DMS 273 (cell line): ENCODE results near the gene MAD1L1.
"Not testable (repeated sequence)": the region's sequence is repeated elsewhere in the genome, so short reads cannot be mapped to it uniquely, and the experiment has no call there.

Source experiments
- DNase-seq: peaks from one replicate; lab custom pipeline; 2025; ENCODE audit not compliant: unreplicated experiment; lab: John Stamatoyannopoulos, UW

The MAD1L1 gene

DNA sequence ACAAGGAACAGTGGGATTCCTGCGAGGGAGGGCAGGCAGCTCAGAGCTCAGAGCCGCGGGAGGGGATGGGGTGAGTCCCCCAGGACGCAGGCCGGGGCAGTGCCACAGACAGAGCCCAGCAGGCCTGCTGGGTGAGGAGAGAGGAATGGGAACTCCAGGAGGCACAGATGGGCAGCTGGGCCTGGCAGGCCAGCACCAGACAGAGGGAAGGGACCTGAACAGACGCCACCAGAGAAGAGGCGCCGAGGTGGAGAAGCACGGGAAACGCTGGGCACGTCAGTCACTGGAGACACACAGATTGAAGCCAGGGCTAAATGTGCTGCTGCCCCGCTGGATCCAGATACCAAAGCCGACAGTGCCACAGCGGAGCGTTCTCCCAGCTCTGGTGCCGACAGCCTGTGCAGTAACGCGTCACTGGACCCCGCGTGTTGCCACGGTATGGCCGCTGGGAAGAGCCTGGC, 225.8 kb downstream of the MAD1L1 start:
- no peak for DNase-seq

DNA sequence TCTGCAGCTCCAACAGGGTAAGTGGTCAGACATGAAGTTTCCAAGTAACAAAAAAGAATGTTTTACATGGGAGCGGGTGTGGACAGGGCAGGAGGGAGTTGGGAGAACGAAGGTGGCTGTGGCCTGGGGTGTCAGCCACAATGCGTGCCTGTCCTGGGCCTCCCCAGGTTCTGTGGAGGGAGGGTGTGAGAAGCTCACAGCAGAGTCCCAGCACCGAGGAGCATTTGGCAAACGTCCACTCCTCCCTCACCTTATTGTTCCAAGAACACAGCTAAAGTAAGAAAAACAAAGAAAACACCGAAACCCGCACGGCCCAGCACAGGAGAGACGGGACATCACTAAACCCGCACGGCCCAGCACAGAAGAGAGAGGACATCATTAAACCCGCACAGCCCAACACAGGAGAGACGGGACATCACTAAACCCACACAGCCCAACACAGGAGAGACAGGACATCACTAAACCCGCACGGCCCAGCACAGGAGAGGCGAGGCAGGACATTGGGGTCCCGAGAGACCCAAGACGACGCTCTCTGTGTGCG, 226.4 kb downstream of the MAD1L1 start:
- no peak for DNase-seq

DNA sequence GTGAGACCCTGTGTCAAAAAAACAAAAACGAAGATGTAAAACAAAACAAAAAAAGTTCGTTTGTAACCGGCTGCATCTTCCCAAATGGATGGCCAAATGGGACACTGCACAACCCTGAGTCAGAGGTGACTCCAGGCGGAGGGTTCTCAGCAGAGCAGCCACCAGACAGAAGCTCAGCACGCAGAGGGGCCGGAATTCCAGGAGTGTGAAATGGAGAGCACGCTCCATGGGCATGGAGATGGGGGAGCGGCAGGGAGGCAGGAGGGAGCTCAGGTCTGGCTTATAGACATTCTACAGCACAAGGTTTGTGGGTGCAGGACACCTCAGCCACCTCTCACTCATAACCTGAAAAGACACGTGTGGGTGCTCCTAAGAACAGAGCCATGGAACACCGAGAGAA, 227.0 kb downstream of the MAD1L1 start:
- DNase-seq = no peak

DNA sequence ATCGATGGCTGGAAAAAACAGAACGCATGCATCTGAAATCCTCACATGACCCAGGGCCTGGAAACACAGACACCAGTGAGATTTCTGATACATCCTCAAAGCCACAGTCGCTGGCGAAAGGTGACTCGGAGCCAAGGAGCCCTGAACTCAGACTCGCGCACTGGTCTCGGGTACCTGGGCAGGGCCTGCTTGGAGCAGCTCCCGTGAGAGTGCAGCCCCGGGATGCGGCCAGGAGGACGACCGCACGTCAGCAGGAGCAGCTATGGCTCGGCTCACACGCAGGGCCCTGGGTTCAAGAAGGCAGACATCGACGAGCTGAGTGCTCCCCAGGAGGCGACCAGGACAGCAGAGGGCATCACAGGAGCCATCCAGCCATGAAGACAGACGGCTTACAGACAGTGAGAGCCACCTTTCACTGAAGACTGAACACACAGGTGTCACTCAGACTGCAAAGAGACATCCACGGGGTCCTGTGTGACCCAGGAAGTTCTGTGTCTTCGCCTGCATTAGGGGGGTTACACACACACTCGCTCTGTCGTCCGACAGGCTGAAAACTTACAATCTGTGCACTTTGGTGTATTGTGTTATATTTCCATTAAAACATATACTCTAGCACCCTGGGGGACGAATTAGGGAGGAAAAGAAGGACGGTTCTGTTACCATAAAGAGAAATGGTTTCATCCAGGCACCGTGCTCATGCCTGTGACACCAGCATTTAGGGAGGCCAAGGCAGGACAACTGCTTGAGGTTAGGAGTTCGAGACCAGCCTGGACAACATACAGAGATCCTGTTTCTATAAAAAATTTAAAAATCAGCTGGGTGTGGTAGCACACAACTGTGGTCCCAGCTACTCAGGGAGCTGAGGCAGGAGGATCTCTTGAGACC, 227.7 kb downstream of the MAD1L1 start:
- no peak for DNase-seq

DNA sequence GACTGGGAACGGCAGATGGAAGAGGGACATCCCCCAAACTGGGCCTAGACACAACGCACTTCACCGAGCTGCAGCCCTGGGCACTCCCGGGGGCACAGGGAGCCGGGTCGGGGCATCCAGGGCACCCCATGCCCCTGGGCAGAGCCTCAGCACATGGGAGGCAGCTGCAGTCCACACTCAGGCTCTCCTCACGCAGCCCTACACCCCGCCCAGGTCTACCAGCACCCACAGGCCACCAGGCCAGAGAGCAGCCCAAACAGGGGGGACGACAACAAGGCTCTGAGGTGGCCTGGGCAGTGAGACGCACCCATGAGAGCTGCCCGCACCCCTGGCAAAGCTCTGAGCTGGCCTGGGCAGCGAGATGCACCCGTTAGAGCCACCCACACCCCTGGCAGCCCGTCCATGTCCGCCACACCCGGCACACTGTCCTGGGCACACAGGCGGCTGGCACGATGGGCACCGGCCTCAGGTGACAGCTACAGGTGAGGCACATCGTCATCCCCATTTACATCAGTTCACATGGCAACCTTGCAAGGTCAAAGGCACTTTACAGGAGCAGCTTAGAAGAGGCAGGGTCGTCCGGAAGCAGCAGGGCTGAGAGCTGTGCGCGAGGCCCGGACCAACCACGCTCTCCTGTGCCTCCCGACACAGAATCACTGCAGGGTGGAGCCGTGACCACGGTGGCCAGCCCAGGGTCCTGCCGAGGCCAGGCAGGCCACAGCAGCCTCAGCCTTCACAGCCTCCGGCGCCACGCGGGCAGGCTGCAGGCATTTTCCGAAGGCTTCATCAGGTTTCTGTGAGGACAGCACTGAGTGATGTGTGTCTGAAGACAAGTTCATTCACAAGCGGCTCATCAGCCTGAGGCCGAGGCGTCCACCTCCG, 228.6 kb downstream of the MAD1L1 start:
- no peak for DNase-seq

DNA sequence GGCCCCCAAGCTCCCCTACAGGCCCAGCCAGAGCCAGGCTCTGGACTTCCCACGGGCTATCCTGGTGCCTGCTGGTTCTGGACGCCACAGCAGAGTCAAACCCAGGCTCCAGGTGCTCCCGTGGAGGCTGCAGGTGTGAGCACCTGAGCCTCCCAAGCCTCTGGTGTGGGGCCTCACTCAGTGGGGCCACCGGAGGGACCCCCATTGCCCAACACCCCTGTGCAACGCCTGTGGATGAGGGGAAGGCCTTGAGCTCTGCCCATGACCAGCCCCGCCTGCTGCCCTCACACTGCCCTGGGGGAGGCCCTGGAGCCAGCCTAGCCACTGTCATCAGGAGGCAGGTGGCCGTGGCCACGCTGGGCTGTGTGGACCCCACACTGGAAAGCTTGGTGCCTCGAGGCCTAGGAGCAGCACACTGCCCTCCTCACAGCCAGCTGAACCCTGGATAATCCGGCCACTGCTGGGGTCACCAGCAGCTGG, 229.3 kb downstream of the MAD1L1 start:
- no peak for DNase-seq

DNA sequence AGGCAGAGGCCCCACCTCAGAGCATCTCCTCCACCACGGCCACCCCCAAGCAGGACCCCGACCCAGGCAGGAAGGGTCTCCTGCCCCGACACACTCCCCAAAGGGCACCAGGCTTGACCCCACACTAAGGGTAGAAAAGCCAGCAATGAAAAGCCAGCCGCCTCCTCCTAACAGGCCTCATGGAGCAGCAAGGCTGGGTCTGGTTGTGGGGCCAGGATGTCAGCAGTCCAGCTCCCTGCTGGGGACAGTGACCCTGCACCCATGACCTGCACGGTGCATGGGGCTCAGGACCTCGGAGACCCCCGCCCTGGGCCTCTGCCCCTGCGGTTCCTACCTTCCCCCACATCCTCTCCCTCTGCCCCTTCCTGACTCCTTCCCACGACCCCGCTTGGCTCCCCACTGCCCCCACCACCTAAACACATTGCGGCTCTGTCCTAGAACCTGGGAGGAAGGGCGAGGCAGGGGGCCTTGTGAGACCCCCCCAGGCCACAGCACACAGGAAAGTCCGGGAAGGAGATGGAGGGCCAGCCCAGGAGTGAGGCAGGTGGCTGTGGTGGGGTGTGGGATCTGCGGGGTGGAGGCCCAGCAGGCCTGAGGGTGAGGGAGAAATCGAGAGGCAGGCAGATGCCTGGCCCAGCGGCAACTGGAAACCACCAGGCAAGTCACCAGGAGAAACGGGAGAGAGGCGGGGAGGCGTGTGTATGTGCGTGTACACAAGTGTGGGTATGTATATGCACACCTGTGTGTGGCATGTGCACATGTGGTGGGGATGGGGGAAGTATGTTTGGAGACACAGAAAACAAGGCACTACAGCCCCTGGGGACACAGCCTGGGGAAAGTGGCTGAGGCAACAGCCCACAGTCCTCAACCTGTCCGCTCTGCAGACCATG, 229.9 kb downstream of the MAD1L1 start:
- DNase-seq = no peak

DNA sequence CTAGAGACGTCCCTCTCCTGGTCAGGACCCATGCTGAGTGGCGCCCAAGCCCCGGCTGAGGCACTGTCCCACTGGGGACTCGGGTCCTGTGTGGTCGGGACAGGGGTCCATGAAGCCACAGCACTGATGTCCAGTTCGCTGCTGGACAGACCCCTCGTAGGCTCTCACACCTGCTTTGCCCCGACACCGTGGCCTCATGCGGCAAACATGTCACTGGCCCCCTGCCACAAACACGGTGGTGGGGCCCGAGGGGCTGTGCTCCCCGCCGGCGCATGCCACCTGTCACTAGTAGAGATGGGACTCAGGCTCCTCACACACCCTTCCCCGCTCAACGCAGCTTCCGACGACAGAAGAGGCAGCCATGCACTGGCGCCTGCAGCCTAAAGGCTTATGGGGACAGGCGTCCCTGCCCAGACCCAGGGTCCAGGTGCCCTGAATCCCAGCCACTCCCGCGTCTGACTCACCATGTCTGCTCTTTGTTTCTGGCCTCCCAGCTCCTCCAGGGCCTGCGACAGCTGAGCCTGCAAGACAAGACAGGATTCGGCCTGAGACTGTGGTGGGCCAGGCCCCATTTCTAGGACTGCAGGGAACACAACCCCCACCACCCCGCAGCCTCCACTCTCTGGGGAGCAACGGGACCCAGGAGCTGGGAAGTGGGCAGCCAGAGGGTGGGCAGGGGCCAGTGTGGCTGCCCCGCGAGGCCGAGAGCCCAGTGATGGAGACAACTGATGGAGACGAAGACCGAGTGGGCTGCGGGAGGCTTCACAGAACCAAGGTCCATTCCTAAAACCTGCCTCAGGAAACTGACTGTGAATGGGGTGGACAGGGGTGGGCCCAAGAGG, 230.9 kb downstream of the MAD1L1 start:
- no peak for DNase-seq

DNA sequence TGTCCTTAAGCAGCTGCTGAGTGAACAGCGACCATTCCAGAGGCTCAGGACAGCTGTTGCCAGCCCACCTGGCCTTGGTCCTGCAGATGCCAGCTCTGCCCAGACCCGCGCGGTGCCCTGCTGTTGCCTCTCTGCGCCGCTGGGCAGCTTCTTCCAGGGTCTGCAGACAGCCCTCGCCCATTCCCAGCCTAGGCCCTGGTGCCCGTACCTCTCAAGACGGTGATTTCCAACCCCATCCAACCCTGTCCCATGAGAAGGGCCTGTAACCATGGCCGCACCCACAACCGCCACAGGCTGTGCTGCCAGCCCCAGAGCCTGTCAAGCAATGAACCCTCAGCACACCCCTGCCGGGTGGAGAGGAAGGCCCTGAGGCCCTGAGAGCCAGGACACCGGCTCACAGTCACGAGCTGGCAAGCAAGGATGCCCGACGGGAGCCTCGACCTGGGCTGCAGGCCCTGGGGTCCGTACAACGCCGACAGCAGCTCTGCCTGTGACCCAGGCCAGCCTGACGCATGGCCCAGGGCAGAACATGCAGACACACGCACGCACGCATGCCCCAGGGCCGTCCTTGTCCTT, 231.9 kb downstream of the MAD1L1 start:
- DNase-seq = no peak

DNA sequence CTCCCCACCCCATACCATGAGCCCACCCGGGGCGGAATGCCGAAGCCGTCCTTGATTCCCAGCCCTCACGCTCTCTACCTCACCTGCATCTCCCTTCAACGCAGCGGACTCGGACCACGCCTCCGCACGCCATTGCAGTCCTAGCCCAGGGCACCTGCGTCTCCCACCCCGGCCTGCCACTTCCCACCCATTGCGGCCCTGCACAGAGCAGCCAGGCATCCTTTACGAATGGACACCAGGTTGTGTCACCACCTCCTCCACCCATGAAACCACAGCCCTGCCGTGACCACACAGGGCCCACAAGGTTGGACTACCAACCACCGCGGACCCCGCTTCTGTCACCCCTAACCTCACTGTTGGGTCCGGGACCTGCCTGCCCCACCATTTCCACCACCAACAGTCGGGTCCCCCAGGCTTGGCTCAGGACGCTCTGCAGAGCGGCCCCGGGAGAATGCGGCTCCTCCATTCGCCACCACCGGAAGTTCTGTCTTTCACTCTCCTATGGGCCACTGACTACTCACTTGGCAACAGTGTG, 232.5 kb downstream of the MAD1L1 start:
- DNase-seq = no peak

DNA sequence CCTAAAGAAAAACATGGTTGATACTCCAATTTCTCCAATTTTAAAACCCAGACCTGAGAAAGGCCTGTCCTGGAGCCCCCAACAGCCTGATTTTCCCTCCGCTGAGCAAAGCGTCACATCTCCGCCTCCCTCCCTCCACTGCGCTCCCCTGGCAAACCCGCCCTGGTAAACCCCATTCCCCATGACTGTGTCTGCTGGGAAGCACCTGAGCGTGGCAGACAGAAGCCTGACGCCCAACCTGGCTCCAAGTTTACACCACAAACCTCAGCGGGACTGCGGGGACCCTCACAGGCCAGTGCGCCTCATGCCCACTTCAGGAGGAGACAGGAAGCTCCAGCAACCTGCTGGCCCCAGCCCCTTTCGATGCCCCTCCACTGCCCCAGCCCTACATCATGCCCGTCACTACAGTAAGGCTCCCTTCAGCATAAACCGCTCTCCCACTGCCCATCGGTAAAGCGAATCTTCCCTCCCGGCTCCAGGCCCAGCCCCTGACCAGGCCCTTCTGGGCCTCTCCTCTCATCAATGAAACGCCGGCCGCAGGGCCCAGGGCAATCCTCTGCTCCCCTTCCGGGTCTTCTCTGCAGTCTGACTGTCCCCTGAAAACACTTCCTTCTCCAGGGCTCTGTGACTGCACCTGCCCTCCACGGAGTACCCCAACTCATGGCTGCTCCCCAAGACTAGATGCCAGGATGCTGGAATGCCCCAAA, 233.3 kb downstream of the MAD1L1 start:
- DNase-seq = no peak

DNA sequence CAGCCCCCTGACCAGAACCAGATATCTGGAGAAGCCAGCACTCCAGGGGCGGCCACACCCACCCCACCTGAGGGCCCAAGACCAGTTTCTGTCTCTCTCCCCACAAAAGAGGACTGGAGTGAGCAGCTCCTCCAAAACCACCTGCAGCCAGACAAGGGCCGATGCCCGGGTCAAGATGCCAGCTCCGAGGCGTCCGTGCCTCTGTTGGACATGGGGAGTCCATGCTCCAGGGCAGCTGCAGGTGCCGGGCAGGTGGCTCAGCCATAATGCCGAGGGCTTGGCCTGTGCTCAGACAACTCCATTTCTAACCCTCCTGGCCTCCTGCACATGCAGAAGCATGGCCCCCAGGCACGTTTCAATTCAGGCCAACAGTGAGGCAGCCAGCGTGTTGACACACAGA, 234.6 kb downstream of the MAD1L1 start:
- no peak for DNase-seq

DNA sequence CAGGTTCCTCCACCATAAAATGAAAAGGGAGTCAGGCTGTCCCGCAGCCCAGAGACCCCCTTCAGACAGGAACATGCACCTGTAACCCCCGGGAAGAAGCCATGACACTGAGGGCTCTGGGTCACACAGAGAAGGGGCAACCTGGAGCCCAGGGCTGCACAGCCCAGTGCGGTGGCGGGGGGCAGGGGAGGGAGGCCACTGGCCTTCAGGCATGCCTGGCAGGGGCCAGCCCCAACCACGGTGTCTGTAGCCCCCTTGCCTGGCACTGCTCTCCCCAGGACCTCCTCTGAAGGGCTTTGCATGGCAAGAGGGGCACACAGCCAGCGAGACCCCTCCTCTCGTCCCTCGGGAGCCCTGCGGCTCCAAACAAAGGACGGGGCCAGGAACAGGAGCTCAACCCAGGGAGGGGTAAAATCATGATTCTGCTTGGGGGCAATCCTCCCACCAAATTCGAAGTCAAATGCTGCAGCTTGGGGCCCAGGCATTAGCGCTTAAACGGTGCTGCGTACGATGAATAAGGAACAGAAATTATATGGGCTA, 235.1 kb downstream of the MAD1L1 start:
- DNase-seq = no peak

DNA sequence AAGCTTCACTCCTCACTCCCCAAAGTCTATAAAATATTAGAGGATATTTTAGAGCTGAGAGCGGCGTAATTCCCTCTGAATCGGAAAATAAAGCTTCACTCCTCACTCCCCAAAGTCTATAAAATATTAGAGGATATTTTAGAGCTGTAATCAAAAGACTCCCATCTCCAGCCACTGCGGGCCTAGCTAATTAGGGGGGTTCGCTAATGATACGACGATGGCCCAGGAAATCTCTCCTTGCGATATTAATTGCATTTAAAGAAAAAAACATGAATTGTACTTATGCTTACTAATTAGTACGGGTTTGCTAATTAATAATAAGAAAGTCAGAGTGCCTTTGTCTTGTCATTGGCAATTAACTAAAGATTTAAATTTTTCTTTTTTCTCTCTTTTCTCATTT, 235.9 kb downstream of the MAD1L1 start:
- DNase-seq = no peak

DNA sequence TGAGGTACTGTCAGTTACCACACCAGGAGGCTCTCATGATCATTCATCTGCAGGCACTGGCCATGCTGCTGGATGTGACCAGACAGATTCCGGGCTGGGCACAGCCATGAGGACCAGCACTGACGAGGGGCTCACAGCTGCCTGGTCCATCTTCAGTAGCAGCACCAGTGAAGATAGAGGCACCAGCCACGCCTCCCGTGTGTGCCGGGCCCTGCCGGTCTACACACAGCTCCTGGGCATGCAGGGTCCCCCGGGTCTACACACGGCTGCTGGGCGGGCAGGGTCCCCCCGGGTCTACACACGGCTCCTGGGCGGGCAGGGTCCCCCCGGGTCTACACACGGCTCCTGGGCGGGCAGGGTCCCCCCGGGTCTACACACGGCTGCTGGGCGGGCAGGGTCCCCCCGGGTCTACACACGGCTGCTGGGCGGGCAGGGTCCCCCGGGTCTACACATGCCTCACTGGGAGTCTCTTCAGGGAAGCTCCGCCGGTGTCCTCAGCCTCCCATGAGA, 236.8 kb downstream of the MAD1L1 start:
- DNase-seq = not testable (repeated sequence)

DNA sequence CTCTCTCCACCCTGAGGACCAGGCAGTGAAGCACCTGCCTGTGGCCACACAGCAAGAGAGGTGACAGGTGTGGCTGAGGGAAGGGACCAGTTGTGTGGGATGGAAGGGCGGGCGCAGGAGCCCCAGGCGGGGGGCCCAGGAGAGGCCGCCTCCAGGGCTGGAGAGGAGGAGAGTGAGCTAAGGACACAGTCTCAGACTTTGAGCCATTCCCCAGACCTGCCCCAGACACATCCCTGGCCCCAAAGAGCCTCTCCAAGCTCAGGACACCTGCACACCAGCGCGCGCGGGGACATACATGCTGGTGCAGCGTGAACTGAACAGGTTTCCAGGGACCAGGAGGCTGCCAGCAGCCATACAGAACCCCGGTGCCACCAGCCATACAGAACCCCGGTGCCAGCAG, 237.3 kb downstream of the MAD1L1 start:
- no peak for DNase-seq

DNA sequence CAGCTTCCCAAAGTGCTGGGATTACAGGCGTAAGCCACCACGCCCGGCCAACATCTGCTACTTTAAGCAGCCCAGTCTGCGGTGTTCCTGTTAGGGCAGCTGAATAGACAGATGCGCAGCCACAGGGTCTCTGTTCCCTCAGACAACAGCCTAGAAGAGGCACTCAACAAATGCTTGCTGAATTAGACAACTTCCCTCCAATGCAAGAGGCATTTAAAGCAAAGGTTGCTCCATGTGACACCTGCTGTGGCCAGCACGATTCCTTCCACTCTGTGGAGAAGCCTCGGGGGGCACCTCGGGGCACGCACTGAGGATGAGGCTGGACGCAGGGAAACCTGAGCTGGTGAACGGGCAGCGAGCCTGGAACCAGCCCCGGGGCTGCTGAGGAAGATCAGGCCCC, 237.8 kb downstream of the MAD1L1 start:
- peak; percentile 46 for DNase-seq
